ENCODE measurements around the gene IL3. TPM values are rescaled to one million over a fixed set of nuclear protein-coding genes. Genes with fewer than 3 reads are reported as not detected.

The IL3 gene, protein sequence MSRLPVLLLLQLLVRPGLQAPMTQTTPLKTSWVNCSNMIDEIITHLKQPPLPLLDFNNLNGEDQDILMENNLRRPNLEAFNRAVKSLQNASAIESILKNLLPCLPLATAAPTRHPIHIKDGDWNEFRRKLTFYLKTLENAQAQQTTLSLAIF
- not detected for polyA plus RNA-seq
- long read RNA-seq, donor 1: 0 reads
- long read RNA-seq, donor 2: 0 reads
- long read RNA-seq, donor 3: 0 reads
- long read RNA-seq, donor 4: 0 reads
- long read RNA-seq, donor 5: 0 reads
- long read RNA-seq, donor 6: 0 reads
- long read RNA-seq, donor 7: 0 reads
- long read RNA-seq, donor 8: 0 reads
- long read RNA-seq, donor 9: 0 reads
- long read RNA-seq, donor 10: 0 reads
- long read RNA-seq, donor 11: 0 reads

- no peaks in the 10 kb centered on the region for H3K36me3 ChIP-seq (ENCODE audit: control insufficient read depth, insufficient read depth, low read length)
- no CpG with 5 or more reads among the region's 16 CpGs for WGBS (ENCODE audit: insufficient coverage, low lambda C conversion rate)
- no peak for DNase-seq
- H3K4me3 ChIP-seq (ENCODE audit: low read length): no peak within 1 kb of the TSS
- no peaks in the 10 kb centered on the region for H3K9me3 ChIP-seq (ENCODE audit: control insufficient read depth, low read depth, low read length)
- H3K27me3 ChIP-seq (ENCODE audit: control insufficient read depth, insufficient read depth, low read length): no peaks in the 10 kb centered on the region
- H3K27ac ChIP-seq (ENCODE audit: low read length): no peak within 1 kb of the TSS
- no peaks in the 10 kb centered on the region for H3K4me1 ChIP-seq (ENCODE audit: control insufficient read depth, insufficient read depth, low read length)
Measured at GRCh38 chr5:132060501-132061161, at the start of gene IL3. TSS of gene IL3 (plus strand) at chr5:132060655. CDS start at chr5:132060707, 52 bp downstream.

- Histone ChIP-seq H3K27me3 (ENCODE audit: control insufficient read depth, insufficient read depth, low read length) (peaks cover 37% of the 10 kb centered on the region), H3K36me3 (ENCODE audit: control insufficient read depth, insufficient read depth, low read length) (no peaks in the 10 kb centered on the region), H3K4me3 (ENCODE audit: low read length) (peak overlapping the region; percentile 23), H3K27ac (ENCODE audit: low read length) (no peak overlapping the region), H3K9me3 (ENCODE audit: control insufficient read depth, low read depth, low read length) (no peaks in the 10 kb centered on the region), H3K4me1 (ENCODE audit: control insufficient read depth, insufficient read depth, low read length) (peaks cover 6% of the 10 kb centered on the region)
- no CpG with 5 or more reads among the region's 46 CpGs for WGBS (ENCODE audit: insufficient coverage, low lambda C conversion rate)
- no peak for DNase-seq
Measured at GRCh38 chr5:132010989-132011621, 49.4 kb upstream of the IL3 start.

- DNase-seq: no peak
- H3K36me3 ChIP-seq (ENCODE audit: control insufficient read depth, insufficient read depth, low read length): no peaks in the 10 kb centered on the region
- no peaks in the 10 kb centered on the region for H3K9me3 ChIP-seq (ENCODE audit: control insufficient read depth, low read depth, low read length)
- peaks cover 6% of the 10 kb centered on the region for H3K4me1 ChIP-seq (ENCODE audit: control insufficient read depth, insufficient read depth, low read length)
- no CpG with 5 or more reads among the region's 63 CpGs for WGBS (ENCODE audit: insufficient coverage, low lambda C conversion rate)
- peaks cover 37% of the 10 kb centered on the region for H3K27me3 ChIP-seq (ENCODE audit: control insufficient read depth, insufficient read depth, low read length)
- H3K4me3 ChIP-seq (ENCODE audit: low read length): peak within 1 kb of the TSS; percentile 23
- no peak within 1 kb of the TSS for H3K27ac ChIP-seq (ENCODE audit: low read length)
Measured at GRCh38 chr5:132011622-132012343, 48.7 kb upstream of the IL3 start, which contains the start of gene ACSL6. TSS of gene ACSL6 (minus strand) at chr5:132011658. CDS start at chr5:132011553, 105 bp downstream.

- no CpG with 5 or more reads among the region's 7 CpGs for WGBS (ENCODE audit: insufficient coverage, low lambda C conversion rate)
- Histone ChIP-seq H3K27me3 (ENCODE audit: control insufficient read depth, insufficient read depth, low read length) (peaks cover 37% of the 10 kb centered on the region), H3K36me3 (ENCODE audit: control insufficient read depth, insufficient read depth, low read length) (no peaks in the 10 kb centered on the region), H3K27ac (ENCODE audit: low read length) (no peak overlapping the region), H3K9me3 (ENCODE audit: control insufficient read depth, low read depth, low read length) (no peaks in the 10 kb centered on the region), H3K4me1 (ENCODE audit: control insufficient read depth, insufficient read depth, low read length) (peaks cover 6% of the 10 kb centered on the region), H3K4me3 (ENCODE audit: low read length) (peak overlapping the region; percentile 20)
- DNase-seq: peak; percentile 47 to 62
Measured at GRCh38 chr5:132012371-132013005, 48.0 kb upstream of the IL3 start.

DNA sequence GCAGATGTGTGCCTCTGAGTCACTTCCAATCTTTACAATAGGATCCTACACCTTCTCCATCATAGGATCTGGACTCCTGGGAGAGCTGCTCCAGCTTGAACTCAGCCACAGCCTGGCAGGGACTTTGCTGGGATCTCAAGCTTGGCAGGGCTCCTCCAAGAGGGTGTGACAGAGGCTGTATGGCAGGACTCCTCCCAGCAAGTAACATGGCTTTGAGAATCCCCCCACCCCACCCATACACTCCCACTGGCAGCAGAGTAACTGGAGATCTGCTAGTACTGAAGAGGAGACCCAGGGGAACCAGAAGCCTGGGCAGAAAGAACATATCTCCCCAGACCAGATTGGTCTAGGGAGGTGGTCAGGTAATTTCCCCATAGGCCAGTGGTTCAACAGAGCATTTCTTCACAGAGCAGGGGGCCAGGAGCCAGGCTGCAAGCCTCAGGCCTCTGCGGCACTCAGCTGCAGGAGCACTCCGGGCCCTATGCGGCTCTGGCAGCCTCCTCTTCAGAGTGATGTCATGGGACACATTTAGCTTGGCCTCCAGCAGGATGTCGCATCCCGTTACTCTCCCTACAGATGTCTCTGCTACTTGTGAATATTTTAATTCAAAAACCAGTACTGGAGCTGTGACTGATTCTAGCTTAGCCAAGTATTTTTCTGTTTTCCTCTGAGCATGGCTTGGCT lies 47.3 kb upstream of the IL3 start:
- DNase-seq: no peak

GRCh38 chr5:132013711-132014110 lies 46.7 kb upstream of the IL3 start:
- no CpG with 5 or more reads among the region's 2 CpGs for WGBS (ENCODE audit: insufficient coverage, low lambda C conversion rate)
- H3K4me3 ChIP-seq (ENCODE audit: low read length): no peak overlapping the region
- H3K4me1 ChIP-seq (ENCODE audit: control insufficient read depth, insufficient read depth, low read length): peaks cover 6% of the 10 kb centered on the region
- H3K27me3 ChIP-seq (ENCODE audit: control insufficient read depth, insufficient read depth, low read length): peaks cover 41% of the 10 kb centered on the region
- H3K36me3 ChIP-seq (ENCODE audit: control insufficient read depth, insufficient read depth, low read length): no peaks in the 10 kb centered on the region
- H3K9me3 ChIP-seq (ENCODE audit: control insufficient read depth, low read depth, low read length): no peaks in the 10 kb centered on the region
- no peak overlapping the region for H3K27ac ChIP-seq (ENCODE audit: low read length)
- no peak for DNase-seq

More for the DNA sequence above, 47.3 kb upstream of the IL3 start:
- Histone ChIP-seq H3K27me3 (ENCODE audit: control insufficient read depth, insufficient read depth, low read length) (peaks cover 41% of the 10 kb centered on the region), H3K4me1 (ENCODE audit: control insufficient read depth, insufficient read depth, low read length) (peaks cover 6% of the 10 kb centered on the region), H3K4me3 (ENCODE audit: low read length) (no peak overlapping the region), H3K36me3 (ENCODE audit: control insufficient read depth, insufficient read depth, low read length) (no peaks in the 10 kb centered on the region), H3K9me3 (ENCODE audit: control insufficient read depth, low read depth, low read length) (no peaks in the 10 kb centered on the region), H3K27ac (ENCODE audit: low read length) (no peak overlapping the region)
- WGBS (ENCODE audit: insufficient coverage, low lambda C conversion rate): no CpG with 5 or more reads among the region's 5 CpGs

DNA sequence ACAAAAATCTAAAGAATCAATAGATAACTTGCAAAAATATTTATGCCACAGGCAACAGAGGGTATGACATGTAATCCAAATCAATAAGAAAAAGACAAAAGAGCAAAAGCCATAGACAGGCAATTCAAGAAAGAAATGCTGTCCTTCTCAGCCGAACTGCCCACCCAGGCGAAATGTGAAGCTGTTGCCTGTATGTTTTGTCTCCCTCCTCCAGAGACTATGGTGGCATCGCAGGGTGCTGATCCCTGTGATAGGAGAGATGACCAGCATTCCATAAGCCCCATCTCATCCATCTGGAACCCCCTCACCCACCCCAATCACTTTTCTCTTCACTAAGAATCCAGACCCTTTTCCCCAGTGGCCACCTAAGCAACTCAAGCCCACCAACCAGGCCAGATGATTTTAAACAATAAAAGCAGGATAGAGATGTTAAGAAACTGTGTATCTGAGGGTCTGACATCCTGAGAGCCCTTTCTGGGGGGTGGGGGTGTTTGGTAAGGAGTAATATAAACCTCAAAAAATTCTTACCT lies 43.7 kb upstream of the IL3 start:
- Histone ChIP-seq H3K27me3 (ENCODE audit: control insufficient read depth, insufficient read depth, low read length) (peaks cover 38% of the 10 kb centered on the region), H3K36me3 (ENCODE audit: control insufficient read depth, insufficient read depth, low read length) (no peaks in the 10 kb centered on the region), H3K4me1 (ENCODE audit: control insufficient read depth, insufficient read depth, low read length) (peaks cover 3% of the 10 kb centered on the region), H3K9me3 (ENCODE audit: control insufficient read depth, low read depth, low read length) (no peaks in the 10 kb centered on the region), H3K4me3 (ENCODE audit: low read length) (no peak overlapping the region), H3K27ac (ENCODE audit: low read length) (no peak overlapping the region)
- no CpG with 5 or more reads among the region's 3 CpGs for WGBS (ENCODE audit: insufficient coverage, low lambda C conversion rate)
- DNase-seq: no peak

- Histone ChIP-seq H3K36me3 (ENCODE audit: control insufficient read depth, insufficient read depth, low read length) (no peaks in the 10 kb centered on the region), H3K4me3 (ENCODE audit: low read length) (no peak overlapping the region), H3K27me3 (ENCODE audit: control insufficient read depth, insufficient read depth, low read length) (peaks cover 32% of the 10 kb centered on the region), H3K9me3 (ENCODE audit: control insufficient read depth, low read depth, low read length) (no peaks in the 10 kb centered on the region), H3K4me1 (ENCODE audit: control insufficient read depth, insufficient read depth, low read length) (no peaks in the 10 kb centered on the region), H3K27ac (ENCODE audit: low read length) (no peak overlapping the region)
- no peak for DNase-seq
- 87% methylated on average over 2 of the region's 4 CpGs for WGBS (ENCODE audit: insufficient coverage, low lambda C conversion rate)
Measured at GRCh38 chr5:132017316-132017715, 43.1 kb upstream of the IL3 start.
